Measurements from ENCODE around the gene GPR35.

GRCh38 chr2:240589850-240590525 lies 35.3 kb upstream of the GPR35 start:
- TF ChIP-seq, protein P1, sequence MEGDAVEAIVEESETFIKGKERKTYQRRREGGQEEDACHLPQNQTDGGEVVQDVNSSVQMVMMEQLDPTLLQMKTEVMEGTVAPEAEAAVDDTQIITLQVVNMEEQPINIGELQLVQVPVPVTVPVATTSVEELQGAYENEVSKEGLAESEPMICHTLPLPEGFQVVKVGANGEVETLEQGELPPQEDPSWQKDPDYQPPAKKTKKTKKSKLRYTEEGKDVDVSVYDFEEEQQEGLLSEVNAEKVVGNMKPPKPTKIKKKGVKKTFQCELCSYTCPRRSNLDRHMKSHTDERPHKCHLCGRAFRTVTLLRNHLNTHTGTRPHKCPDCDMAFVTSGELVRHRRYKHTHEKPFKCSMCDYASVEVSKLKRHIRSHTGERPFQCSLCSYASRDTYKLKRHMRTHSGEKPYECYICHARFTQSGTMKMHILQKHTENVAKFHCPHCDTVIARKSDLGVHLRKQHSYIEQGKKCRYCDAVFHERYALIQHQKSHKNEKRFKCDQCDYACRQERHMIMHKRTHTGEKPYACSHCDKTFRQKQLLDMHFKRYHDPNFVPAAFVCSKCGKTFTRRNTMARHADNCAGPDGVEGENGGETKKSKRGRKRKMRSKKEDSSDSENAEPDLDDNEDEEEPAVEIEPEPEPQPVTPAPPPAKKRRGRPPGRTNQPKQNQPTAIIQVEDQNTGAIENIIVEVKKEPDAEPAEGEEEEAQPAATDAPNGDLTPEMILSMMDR (IDR thresholded peaks at IDR 0.05; ENCODE audit: insufficient read depth, low read length): no peak
- TF ChIP-seq, protein P2, sequence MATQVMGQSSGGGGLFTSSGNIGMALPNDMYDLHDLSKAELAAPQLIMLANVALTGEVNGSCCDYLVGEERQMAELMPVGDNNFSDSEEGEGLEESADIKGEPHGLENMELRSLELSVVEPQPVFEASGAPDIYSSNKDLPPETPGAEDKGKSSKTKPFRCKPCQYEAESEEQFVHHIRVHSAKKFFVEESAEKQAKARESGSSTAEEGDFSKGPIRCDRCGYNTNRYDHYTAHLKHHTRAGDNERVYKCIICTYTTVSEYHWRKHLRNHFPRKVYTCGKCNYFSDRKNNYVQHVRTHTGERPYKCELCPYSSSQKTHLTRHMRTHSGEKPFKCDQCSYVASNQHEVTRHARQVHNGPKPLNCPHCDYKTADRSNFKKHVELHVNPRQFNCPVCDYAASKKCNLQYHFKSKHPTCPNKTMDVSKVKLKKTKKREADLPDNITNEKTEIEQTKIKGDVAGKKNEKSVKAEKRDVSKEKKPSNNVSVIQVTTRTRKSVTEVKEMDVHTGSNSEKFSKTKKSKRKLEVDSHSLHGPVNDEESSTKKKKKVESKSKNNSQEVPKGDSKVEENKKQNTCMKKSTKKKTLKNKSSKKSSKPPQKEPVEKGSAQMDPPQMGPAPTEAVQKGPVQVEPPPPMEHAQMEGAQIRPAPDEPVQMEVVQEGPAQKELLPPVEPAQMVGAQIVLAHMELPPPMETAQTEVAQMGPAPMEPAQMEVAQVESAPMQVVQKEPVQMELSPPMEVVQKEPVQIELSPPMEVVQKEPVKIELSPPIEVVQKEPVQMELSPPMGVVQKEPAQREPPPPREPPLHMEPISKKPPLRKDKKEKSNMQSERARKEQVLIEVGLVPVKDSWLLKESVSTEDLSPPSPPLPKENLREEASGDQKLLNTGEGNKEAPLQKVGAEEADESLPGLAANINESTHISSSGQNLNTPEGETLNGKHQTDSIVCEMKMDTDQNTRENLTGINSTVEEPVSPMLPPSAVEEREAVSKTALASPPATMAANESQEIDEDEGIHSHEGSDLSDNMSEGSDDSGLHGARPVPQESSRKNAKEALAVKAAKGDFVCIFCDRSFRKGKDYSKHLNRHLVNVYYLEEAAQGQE (IDR thresholded peaks at IDR 0.05; ENCODE audit: insufficient replicate concordance, low read depth): no peak

All from HL-60 (cell line).